Activated CD8-positive, alpha-beta memory T cell treated with anti-CD3 and anti-CD28 coated beads, Interleukin-2, amount 50 U/mL, for 1 hour (primary cell): Measurements from ENCODE around the gene CLEC16A.

Experiments
- DNase-seq: peaks from one replicate; pipeline ENCODE4 v3.0.0-alpha.2; 2020; ENCODE audit errors: extremely low read depth

The CLEC16A gene

DNA sequence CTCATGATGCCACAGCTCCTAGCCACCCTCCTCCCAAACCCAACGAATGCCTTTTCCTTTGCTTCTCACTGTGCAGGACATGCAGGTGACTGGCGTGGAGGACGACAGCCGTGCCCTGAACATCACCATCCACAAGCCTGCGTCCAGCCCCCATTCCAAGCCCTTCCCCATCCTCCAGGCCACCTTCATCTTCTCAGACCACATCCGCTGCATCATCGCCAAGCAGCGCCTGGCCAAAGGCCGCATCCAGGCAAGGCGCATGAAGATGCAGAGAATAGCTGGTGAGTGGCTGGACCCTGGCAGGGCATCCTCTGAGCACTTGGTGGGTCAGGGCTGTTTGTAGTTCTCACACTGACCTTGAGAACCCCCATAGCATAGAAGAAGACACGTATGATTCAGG lies 179.3 kb downstream of the CLEC16A start:
- no peak for DNase-seq

DNA sequence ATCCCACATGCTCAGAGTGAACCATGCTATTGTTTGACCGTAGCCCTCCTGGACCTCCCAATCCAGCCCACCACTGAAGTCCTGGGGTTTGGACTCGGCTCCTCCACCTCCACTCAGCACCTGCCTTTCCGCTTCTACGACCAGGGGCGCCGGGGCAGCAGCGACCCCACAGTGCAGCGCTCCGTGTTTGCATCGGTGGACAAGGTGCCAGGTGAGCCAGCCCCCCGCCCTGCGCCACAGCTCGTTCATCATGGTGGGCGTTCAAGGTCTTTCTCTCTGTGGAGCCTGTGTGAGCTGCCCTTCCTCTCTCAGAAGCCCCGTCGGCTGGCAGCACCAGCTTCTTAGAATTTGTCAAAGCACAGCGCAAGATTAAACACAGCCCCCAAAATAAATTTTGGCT lies 181.6 kb downstream of the CLEC16A start:
- DNase-seq, result no peak

DNA sequence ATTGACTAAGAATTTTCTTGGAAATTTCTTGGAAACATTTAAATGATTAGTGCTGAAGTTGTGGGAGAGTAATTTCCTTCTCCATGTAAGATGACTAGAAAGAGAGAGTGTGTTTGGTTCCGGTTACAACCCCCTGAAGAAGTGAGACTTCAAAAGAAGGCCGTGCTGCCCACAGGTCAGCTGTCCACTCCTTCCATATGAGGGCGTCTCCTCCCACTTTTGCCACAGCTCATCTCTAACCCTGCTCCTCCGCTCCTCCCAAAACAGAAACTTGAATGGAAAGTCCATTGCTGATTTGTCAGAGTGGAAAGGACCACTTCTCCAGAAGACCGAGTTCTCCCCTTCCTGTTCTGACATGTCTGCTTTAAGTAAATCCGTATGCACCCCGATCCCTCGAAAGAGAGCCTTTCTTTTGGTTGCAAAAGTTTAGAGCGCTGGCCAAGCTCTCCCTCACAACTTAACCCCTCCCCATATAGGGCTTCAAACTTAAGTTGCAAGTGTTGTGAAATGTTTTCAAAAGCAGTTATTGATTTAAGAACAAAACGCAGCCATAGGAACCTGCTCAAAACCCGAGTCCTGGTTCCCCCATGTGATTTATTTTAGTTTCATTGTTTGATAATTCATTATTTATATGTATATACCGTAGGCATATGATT lies 182.2 kb downstream of the CLEC16A start:
- DNase-seq, result no peak

DNA sequence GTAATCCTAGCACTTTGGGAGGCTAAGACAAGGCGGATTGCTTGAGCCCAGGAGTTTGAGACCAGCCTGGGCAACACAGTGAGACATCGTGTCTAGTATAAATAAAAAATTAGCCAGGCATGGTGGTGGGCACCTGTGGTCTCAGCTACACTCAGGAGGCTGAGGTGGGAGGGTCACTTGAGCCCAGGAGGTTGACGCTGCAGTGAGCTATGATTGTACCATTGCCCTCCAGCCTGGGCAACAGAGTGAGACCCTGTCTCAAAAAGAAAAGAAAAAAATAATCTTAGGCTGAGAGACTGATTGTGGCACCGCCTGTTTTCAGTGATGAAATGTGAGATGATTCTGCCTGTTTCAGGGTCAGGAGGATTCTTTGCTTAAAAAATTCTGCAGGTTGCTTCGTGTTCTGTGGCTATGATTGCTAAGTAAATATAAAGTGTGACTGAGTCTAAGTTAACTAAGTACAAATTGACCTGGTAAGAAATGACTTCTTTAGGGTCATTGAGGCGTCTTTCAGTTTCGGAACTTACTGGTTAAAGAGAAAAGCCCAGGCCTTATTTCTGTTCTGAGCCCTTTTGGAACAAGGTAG lies 183.3 kb downstream of the CLEC16A start:
- DNase-seq, result no peak

DNA sequence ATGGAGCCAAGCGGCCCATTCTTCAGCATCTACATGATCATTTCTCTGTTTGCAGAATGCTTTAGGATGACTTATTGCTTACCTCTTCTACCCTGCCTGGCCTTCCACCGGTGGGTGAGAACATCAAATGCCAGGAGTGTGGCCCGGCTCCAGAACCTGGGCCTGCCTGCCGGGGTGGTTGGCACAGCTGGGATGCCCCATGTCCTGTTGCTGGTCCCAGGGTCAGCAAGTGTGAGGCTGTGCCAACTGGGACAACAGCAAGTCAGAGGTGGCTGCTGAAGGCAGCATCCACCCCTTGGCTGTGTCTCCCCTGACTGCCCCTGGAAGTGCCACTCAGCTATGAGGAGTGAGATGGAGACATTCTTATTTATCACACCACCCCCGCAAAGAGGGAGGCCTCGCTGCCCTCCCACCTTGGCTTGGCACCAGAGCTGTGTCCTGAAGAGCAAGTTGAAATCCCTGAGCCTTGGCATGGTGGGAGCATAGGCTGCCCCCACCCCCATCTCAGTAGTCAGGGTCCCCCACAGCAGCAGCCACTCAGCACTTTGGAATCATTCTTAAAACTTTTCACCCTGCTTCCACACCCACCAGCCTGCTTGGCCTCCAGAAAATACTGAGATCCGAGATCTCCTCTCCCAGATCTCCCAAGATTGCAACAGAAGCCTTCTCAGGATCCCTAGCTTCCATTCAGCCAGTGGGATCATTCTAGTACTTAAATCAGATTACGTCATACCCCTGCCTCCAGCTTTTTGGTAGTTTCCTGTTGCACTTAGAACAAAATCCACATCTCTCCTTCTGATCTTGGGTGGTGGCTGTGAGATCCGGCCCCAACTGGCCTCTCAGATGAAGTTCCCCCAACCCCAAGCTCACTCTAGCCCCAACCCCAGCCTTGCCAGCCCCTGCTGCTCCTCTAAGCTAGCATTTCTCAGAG lies 184.1 kb downstream of the CLEC16A start:
- DNase-seq, result no peak

DNA sequence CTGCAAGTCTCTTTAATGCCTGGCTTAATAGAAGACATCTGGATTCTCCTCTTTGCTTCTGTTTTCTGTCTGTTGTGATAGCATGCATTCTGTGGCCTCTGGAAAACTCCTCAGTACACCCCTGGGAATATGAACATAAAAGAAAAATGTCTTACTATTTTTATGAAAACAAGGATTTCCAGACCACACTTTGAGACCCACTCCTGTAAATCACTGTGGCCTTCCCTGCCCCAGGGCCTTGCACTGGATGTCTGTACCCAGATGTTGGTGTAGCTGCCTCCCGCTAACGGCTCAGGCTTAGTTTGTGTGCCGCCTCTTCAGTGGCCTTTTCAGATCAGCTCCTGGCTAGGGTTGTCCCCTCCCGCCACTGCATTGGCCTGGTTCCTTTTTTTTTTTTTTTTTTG lies 185.0 kb downstream of the CLEC16A start:
- no peak for DNase-seq

DNA sequence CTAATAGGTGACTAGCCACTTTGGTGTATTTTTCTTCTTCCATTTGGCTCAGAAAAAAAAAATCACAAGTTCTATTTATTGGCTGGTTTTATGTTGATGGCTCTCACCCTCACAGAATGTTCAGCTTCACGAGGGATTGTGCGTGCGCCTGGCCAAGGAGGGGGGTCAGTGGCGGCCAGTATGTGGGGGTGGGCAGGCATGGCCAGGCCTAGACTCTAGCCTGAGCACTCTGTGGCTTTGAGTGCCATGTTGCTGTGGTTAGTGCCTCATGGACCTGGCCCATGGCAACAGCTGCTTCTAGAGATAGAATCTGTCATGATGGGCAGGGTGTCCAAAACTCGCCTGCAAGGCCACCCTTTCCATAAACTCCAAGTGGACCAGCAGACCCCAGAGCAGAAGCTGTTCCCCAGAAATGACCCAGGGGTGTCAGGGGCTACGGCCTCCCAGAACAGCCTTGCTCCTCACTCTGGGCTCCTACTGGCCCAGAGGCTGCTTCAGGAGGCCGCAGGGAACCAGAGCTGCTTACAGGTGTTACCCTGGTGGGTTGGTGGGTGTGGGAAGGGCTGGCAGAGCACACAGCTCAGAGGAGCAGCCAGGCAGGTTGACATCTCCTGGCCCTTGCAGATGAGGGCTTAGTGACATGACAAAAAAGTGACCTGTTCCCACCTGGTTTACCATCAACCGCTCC lies 186.8 kb downstream of the CLEC16A start:
- no peak for DNase-seq

DNA sequence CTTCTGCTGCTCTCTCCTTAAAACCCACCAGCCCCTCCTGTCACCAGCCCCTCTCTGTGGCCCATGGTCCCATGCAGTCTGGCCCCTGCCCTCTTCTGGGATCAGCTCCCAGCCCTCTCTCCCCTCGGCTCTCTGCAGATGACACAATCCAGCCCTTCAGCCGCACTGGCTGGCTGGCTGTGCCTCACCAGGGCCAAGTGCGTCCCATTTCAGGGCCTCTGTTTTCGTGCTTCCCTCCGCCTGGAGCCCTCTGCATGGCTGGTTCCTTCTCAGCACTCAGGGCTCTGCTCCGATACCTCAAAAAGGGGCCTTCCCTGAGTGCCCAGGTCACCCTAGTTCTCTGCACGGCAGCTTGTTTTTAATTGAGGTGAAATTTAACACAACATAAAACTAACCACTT lies 187.3 kb downstream of the CLEC16A start:
- no peak for DNase-seq

DNA sequence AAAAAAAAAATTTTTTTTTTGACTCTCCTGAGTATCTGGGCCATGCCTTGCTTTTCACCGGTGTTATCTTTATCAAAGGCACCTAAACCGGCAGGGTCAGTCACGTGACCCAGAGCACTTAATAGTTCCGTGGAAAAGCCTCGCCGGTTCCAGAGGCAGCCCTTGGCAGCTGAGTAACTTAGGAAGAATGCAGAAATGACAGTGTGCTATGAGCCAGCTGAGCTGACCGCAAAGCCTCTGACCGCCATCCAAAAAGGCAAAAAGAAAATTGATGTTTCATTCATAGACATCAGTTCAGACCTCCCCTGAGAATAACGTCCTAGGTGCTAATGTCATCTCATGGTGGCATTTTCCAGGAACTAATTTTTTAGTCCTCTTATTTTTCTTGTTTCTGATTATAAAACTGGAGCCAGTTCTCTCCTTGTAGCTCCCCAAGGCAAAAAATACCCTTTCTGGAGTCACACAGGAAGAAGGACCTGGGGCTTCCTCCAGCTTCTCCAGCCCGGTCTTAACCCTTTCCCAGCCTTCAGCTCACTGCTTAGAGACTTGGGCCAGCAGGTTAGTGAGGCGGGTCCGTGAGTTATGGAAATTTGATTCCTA lies 189.1 kb downstream of the CLEC16A start:
- DNase-seq, result no peak

DNA sequence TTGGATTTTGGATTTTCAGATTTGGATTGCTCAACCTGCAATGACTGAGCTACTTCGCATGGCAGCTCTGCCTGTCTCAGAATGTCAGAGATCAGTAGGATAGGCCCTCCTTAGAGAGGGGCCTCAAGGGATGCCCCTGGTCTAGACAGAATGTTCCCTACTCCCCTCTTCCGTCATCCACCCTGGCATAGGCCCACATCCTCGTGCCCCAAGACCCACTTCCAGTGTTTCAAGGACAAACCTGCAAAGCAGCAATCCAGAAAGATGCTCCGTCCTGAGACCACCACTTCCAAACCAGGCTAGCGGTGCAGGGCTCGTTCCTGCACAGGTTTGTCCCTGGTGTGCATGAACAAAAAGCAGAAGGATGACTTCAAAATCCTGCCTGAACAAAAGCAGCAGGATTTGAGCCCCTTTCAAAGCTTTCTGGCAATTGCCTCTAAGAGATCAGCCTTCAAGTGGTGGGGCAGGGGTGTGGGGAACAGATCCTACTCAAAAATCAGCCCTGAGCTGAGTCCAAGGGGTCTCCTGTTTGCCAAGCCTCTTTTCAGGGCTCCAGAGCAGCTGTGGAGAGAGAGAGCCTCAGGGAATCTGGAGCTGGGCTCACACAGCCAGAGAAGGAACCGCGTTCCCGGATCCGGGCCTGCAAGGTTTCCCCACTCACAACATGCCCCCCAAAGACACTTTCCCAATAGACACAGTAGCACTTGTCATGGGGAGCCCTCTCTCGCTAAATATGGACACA lies 190.5 kb downstream of the CLEC16A start:
- no peak for DNase-seq

DNA sequence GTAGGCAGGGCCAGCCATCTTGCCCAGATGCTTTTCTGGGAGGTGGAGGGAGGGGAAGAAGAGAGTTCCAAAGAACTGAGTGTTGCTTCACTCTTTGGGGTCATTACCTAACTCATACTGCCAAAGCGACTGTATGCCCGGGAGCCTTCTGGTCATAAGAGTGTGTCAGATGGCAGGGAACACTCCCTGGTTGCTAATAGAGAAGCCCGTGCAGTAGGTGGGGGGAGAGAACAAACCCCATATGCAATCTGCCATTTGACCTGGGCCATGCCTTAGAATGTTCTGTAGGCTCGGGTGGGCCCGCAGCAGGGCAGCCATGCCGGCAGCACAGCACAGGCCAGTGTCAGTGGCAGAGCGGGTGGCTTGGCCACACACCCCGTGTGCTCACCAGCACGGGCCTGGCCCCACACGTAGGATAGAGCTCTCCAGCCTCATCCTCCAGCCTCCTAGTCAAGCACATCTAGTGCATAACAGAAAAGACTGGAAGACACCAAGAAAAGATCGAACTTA lies 191.2 kb downstream of the CLEC16A start:
- no peak for DNase-seq

DNA sequence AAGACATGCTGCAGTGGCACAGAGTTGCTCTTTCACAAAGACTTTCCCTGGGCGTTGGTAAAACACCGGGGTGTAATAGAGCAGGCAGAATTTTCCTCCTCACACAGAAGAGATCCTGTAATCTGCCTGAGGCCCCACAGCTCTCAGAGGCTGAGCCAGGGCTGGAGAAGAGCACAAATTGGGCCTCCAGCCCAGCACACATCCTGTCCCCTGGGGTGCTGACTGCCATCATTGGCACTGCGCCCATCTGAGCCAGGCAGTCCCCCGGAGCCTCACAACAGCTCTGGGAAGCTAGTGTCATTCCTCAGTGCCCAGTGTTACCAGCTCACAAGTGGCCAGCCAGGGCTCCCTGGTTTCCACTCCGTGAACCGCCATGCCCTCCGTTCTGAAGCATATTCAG lies 192.2 kb downstream of the CLEC16A start:
- DNase-seq, result no peak

DNA sequence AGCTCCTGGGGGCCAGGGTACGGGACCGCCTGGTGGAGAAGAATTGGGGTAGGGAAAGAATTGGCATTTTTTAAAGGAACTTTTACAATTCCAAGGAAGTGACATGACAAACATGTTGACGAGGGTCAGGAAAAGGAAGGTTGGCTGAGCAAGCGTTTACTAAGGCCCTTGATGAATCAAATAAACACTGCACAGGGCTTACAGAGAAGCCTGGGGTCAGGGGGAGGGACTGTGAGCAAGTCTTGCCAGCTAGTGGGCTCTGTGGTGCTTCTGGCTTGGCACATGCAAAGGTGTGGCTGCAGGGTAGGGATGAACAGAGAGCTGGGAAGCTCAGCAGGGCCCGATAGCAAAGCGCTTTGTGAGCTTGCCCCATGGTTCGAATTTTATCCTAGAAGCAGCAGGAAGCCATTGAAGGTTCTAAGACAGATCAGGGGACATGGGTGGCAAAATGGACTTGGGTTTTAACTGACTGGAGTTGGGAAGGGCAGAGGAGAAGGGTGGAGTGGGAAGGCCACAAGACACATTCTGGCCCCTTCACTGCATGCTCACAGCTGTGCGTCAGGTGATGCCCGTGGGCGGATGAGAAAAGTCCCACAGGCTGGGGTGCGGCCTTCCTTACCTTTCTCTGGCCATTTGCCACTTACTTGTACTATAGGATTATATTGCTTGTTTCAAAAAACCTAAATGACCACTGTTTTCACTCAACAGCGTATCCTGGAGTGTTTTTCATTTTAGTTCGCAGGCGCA lies 193.8 kb downstream of the CLEC16A start:
- DNase-seq, result no peak

DNA sequence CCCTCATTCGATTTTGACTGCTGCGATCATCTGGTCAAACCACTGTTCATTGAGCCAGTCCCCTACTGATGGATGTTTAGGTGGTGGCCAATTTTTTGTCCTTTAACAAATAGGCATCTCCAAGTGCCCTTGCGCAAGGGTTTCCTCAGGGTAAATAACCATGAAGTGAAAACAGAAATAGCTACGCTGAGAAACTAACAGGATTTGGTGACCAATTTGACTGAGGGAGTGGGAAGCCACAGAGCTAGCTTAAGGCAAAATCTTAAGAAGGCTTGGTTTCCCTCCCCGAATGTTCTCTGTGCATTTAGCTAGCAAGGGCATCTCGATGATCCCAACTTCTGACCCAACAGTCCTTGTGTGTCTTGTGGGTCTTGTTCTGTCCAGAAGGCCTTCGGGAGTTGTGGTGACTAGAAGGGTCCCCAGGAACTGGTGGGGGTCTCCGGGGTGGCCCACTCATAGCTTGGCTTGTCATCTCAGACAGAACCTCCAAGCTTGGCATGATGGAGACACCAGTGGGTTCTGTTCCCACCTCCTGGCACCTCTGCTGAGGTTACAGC lies 194.5 kb downstream of the CLEC16A start:
- no peak for DNase-seq

DNA sequence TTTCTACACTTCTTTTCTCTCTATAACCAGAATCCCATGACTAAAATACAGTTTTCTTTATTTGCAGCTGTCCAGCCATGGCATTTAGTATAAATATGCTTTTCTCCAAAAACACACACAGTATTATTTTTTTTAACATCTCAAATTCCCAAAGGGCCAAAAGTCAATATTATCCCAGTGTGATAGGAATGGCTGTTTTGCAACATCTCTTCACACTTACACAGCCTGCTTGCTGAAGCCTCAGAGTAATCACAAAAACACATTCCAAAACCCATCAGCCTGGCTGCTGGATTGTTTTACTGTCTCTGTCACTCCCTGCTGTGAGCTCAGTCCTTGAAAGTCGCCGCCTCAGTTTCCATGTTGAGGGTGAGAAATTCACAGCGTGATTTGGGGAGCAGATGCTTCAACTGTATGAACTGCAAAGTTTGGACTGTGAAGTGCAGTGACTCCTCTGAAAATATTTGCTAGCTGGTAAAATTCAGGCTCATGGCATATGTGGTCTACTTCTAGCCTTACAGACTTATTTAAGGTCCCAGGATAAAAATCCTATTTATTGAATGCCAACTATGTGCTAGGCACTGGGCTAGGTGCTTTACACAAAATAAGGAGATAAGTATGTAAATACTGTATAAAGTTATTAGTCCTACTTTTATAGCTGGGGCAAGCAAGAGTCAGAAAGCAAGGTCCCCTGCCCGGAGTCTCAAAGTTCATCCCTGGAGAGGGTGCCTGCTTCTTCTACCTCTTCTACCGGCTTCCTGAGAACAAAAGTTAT lies 195.1 kb downstream of the CLEC16A start:
- no peak for DNase-seq

DNA sequence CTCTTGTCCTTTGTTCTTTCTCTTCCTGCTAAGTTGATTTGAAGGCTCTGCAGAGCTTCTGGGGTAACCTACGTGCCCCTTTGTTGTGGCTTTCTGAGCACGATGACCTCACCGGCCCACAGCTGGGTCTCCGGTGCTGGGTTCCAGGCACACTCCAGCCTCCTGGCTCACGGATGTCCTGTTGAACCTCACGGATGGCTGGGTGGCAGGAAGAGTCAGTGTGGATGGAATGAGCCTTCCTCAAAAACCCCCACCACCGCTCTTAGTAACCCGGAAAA lies 195.7 kb downstream of the CLEC16A start:
- DNase-seq, result no peak

DNA sequence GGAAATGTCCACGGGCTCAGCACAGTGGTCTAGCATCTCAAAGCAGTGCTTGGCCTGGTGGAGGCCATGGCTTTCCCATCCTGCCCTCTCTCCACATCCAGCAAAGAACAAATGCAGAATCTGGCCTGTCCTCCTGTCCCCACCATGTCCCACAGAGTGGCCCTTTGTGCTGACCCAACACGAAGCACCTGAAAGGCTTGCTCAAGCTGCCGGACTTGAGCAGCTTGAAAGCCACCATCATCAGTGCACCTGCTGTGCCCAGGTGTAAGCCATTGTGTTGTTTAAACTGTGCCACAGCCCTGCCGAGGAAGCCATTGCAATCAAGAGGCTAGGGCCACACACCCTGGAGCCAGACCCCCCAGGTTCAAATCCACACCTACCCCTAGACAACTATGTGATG lies 196.1 kb downstream of the CLEC16A start:
- no peak for DNase-seq

DNA sequence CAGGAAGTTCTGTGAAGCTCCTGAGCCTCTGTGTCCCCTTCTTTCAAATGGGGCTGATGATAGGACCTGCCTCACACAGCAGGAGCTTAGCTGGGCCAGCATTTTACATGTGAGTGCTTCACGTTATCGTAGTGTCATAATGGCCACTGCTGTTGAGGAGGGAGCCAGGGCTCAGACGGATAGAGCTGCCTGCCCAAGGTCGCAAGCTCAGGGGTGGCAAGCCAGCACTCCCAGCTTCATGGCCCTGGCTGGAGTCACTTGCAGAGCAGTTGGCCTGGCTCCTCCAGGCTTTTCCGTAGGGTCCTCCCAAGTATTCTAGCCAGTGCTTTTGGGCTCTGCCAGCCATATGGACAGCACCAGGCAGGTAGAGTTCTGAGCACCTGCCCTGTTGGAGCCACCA lies 196.5 kb downstream of the CLEC16A start:
- no peak for DNase-seq
